Iris pigment epithelial cell (primary cell): ENCODE measurements around the gene UBE2E2.

Experiments
- DNase-seq: peaks from one replicate; pipeline ENCODE4 v3.0.0-alpha.2; 2011; ENCODE audit warnings: low read depth

Gene UBE2E2

GRCh38 chr3:23198801-23199200 is 4.3 kb upstream of the UBE2E2 start:
- DNase-seq = peak; percentile 31

- no peak for DNase-seq
Observed at GRCh38 chr3:23199649-23200048, 3.5 kb upstream of the UBE2E2 start.

GRCh38 chr3:23201154-23201838 is 1.8 kb upstream of the UBE2E2 start:
- no peak for DNase-seq

GRCh38 chr3:23202203-23202920 is 765 bp upstream of the UBE2E2 start:
- DNase-seq = peak; percentile 17

- peak; percentile 15 for DNase-seq
Observed at GRCh38 chr3:23203708-23204330, 692 bp downstream of the UBE2E2 start.

- no peak for DNase-seq
Observed at GRCh38 chr3:23206366-23206765, 3.2 kb downstream of the UBE2E2 start.

- no peak for DNase-seq
Observed at GRCh38 chr3:23209103-23209502, 6.0 kb downstream of the UBE2E2 start.

- DNase-seq = no peak
Observed at GRCh38 chr3:23209747-23210487, 6.8 kb downstream of the UBE2E2 start.

- no peak for DNase-seq
Observed at GRCh38 chr3:23213813-23214212, 10.7 kb downstream of the UBE2E2 start.

- peak; percentile 41 for DNase-seq
Observed at GRCh38 chr3:23217872-23218554, 14.9 kb downstream of the UBE2E2 start.

- peak; percentile 24 for DNase-seq
Observed at GRCh38 chr3:23219117-23219516, 16.0 kb downstream of the UBE2E2 start.

- no peak for DNase-seq
Observed at GRCh38 chr3:23219552-23219951, 16.4 kb downstream of the UBE2E2 start.

GRCh38 chr3:23221136-23221535 is 18.0 kb downstream of the UBE2E2 start:
- DNase-seq = no peak

- DNase-seq = no peak
Observed at GRCh38 chr3:23232016-23232415, 28.9 kb downstream of the UBE2E2 start.

GRCh38 chr3:23232854-23233253 is 29.7 kb downstream of the UBE2E2 start:
- no peak for DNase-seq

- no peak for DNase-seq
Observed at GRCh38 chr3:23235264-23235663, 32.1 kb downstream of the UBE2E2 start.

GRCh38 chr3:23236890-23237289 is 33.8 kb downstream of the UBE2E2 start:
- DNase-seq = no peak

- no peak for DNase-seq
Observed at GRCh38 chr3:23238156-23238555, 35.0 kb downstream of the UBE2E2 start.

- DNase-seq = no peak
Observed at GRCh38 chr3:23238578-23238977, 35.5 kb downstream of the UBE2E2 start.

GRCh38 chr3:23239211-23240068 is 36.3 kb downstream of the UBE2E2 start:
- DNase-seq = no peak
